IPS-NIHi11 (cell line): Measurements from ENCODE around the gene TCF7L2.

Experiments used
- DNase-seq: peaks from one replicate; pipeline ENCODE4 v3.0.0; 2012; ENCODE audit warnings: mixed read lengths, low spot score

Gene TCF7L2

GRCh38 chr10:113000442-113000841 is 50.4 kb downstream of the TCF7L2 start:
- DNase-seq: no peak

- no peak for DNase-seq
Observed at GRCh38 chr10:113000876-113001598, 51.0 kb downstream of the TCF7L2 start.

- DNase-seq: no peak
Observed at GRCh38 chr10:113001599-113002448, 51.8 kb downstream of the TCF7L2 start.

- DNase-seq: no peak
Observed at GRCh38 chr10:113002449-113002777, 52.4 kb downstream of the TCF7L2 start.

GRCh38 chr10:113003052-113003451 is 53.0 kb downstream of the TCF7L2 start:
- DNase-seq: no peak

- DNase-seq: no peak
Observed at GRCh38 chr10:113004069-113004618, 54.1 kb downstream of the TCF7L2 start.

- no peak for DNase-seq
Observed at GRCh38 chr10:113005380-113005779, 55.3 kb downstream of the TCF7L2 start.

GRCh38 chr10:113006656-113007342 is 56.8 kb downstream of the TCF7L2 start:
- no peak for DNase-seq

GRCh38 chr10:113007343-113007771 is 57.3 kb downstream of the TCF7L2 start:
- no peak for DNase-seq

GRCh38 chr10:113007821-113008220 is 57.8 kb downstream of the TCF7L2 start:
- DNase-seq: no peak

- no peak for DNase-seq
Observed at GRCh38 chr10:113011592-113012374, 61.7 kb downstream of the TCF7L2 start.

- DNase-seq: no peak
Observed at GRCh38 chr10:113015201-113015600, 65.2 kb downstream of the TCF7L2 start.

GRCh38 chr10:113017376-113017775 is 67.3 kb downstream of the TCF7L2 start:
- no peak for DNase-seq

GRCh38 chr10:113018034-113018433 is 68.0 kb downstream of the TCF7L2 start:
- no peak for DNase-seq

GRCh38 chr10:113019096-113019495 is 69.0 kb downstream of the TCF7L2 start:
- no peak for DNase-seq

GRCh38 chr10:113019692-113020474 is 69.8 kb downstream of the TCF7L2 start:
- DNase-seq: no peak

- no peak for DNase-seq
Observed at GRCh38 chr10:113020475-113020753, 70.4 kb downstream of the TCF7L2 start.

GRCh38 chr10:113020838-113021237 is 70.8 kb downstream of the TCF7L2 start:
- no peak for DNase-seq

- no peak for DNase-seq
Observed at GRCh38 chr10:113021268-113022040, 71.4 kb downstream of the TCF7L2 start.

GRCh38 chr10:113022265-113022664 is 72.2 kb downstream of the TCF7L2 start:
- DNase-seq: no peak
